NOMO-1 treated with DMSO at 0.1 percent for 48 hours (cell line): ENCODE results near the gene SPRR1A.
A peak's percentile ranks its signal among the peaks of the same experiment; 100 is the strongest.
"Not testable (repeated sequence)": the region's sequence is repeated elsewhere in the genome, so short reads cannot be mapped to it uniquely, and the experiment has no call there.

Source experiments
- DNase-seq: peaks from one replicate; lab custom pipeline; 2025; ENCODE audit not compliant: unreplicated experiment; lab: John Stamatoyannopoulos, UW

Gene SPRR1A

DNA sequence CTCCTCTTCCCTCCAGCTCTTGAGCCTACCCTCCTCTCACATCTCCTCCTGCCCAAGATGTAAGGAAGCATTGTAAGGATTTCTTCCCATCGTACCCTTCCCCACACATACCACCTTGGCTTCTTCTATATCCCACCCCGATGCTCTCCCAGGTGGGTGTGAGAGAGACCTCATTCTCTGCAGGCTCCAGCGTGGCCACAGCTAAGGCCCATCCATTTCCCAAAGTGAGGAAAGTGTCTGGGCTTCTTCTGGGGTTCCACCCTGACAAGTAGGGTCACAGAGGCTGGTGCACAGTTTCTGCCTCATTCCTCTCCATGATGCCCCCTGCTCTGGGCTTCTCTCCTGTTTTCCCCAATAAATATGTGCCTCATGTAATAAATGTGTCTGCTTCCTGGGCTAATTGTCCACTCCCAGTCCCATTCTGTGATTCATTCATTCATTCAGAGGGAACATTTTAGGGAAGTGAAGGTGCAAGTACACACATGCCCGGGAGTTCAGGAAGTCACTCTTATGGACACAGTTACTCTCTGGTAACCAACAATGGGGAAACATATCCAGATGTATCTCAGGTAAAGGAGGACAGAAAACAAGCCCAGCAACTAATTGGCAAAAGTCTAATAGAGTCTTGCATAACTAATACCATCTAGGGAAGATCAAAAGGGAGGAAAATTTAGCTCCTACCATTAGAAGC lies 11.5 kb upstream of the SPRR1A start:
- DNase-seq = no peak

DNA sequence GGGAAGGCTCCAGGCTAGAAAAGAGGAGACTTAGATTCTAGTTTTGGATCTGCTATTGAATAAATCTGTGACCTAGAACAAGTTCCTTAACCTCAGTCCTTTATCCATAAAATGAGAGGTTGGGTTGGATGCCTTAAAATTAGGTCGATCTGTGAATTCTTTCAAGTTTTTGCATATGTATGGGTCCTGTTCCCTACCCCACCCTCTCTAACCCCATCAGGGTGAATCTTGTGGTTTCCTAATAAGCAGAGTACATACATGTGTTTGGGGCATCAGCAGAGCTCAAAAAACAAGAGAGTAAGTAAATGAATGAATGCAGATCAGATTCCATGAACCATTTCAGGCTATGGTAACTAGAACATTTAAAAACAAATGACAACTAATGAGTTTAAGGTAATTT lies 7.2 kb upstream of the SPRR1A start:
- DNase-seq = no peak

DNA sequence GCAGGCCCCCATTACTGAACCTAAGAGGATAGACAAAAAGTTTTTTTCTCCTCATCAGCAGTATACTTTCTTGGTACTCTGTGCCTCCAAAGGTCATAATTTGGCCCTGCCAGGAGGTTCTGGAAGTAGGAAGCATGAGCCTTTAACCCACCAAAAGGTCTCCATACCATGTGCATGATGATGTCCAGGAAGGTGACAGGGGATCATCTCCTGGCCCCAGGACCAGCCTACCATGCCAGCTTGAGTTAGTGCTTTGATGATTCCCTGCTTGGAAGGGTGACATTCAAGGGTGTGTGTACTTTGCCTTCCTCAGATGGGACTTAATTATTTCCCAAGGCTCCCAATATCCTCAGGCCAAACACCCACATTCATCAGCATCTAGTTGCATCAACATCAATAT lies 6.3 kb upstream of the SPRR1A start:
- no peak for DNase-seq

DNA sequence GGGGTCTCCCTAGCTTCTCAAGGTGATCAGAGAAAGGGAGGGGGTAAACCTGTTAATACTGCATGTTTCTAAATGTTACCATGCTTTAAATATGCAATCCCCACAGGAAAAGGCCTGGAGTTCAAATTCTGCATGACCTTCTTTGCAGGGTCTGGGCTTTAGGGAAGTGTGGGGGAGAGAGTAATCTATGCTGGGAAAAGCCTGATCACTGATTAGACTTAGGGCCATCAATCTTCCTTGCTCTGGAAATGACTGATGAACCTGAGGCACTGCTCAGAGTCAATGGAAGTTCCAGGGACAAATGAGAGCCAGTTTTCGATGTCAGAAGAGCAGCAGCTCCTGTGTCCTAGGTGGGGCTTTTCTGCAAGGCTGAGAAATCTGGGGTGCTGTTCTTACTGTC lies 3.2 kb upstream of the SPRR1A start:
- DNase-seq = no peak

DNA sequence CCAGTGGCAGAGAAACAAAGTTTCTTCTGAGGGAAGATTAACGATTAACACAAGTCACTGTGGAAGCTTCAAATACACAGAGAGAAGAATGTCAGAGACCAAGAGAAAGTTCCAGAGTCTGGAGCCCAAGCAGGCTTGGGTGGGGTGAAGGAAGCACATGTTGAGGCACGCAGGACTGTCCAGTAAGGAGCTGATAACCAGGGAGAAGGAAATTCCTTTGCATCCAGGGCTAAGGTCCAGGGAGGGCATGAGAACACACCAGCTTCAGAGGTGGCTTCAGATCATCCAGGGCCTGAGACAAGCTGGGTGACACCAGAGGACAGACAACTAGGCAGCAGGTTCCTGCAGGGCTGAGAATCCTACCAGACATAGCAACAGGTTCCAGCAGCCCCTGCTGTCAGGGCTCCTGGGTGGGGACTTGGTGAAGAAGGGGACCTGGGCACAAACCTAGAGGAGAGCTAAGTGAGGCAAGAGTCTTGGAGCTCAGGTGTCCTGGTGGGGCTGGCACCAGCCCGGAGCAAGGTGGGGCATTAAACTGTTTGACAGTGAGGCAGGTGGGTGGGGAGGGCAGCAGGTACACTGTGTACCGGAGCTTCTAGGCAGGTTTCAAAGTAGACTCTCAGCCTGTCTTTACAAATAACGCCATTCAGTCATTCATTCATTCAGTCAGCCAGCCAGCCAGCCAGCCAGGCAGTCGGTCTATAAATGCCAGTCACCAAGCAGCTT lies 2.6 kb upstream of the SPRR1A start:
- no peak for DNase-seq

DNA sequence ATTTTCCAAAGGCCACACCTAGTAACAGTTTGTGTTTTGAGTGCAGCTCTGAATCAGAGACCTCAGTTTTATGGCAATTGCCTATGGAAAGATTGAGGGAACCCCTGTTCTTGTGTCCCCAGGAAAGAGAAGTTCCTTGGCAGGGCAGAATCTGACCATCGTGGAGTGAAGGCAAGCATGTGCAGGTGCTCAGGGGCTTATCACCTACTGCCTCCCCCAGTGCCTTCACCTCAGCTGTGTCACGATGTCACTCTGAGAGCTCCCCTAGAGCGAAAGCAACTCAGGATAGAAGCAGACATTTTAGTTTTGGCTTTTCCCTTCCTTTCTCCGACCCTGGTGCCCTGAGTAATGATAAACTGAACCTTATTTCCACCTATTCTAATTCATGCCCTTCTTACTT lies 1.8 kb upstream of the SPRR1A start:
- DNase-seq = no peak

DNA sequence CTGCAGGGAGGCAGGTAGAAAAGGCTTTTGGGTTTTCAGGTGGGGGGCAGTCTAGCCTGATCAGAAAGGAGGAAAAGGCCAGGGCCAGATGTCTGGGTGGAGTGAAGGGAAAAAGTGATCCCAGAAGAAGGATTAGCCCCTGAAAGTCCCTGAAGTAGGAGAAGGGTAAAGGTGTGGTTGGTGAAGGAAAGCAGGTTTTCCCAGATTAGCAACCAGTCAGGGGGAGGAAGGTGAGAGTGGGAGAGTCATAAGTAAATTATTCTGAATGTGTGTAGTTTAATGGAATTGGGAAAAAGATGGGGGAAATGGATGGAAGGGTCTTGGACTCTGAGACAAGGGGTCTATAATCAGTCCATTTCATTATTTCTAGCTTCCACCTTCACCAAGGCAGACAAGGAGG lies 647 bp upstream of the SPRR1A start:
- no peak for DNase-seq

DNA sequence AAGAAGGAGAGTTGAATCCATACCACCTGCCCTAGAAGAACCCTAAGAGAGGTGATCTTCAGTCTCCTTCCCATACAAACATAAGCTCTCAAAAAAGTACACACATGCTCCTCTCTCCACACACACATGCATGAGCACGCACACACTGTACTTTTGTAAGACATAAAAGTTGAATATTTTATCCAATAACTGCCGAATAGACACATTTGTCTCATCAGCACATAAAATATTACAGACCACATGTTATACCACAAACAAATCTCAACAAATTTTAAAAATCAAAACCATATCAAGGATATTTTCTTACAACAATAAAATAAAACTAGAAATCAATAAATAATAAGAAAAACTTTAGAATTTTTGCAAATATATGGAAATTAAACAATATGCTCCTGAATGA lies 2.7 kb downstream of the SPRR1A start:
- no peak for DNase-seq

DNA sequence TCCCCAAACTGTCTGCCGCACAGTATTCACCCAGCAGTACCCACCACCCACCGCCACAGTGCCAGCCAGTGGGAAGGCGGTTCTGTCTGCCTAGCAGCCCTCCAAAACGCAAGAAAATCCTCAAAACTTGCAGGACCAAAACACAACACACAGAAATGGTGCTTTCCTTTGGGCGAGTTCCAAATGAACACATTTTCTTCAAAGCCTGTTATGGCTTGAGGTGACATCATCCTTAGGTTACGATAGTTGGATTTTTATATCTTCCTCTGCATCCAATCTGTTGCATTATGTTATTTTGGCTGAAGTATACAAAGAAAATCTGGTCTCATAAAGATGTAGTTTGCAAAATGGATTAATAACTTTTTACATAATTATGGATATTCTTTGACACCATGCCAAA lies 9.3 kb downstream of the SPRR1A start:
- no peak for DNase-seq

DNA sequence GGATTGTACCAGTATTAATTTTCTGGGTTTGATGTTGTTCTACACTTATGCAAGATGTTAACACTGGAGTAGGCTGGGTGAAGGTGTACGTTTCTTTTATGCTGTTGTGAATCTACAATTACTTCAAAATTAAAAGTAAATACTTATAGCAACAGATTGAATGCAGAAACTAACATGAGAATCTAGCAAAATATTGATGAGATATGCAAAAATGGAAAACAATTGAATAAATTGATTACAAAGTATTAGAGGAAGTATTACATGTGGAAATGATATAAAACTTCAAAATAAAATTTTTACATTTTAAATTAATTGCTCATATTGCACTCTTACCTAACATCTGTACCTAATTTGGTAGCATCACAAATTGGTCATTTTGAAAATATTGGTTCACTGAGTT lies 12.0 kb downstream of the SPRR1A start:
- no peak for DNase-seq

DNA sequence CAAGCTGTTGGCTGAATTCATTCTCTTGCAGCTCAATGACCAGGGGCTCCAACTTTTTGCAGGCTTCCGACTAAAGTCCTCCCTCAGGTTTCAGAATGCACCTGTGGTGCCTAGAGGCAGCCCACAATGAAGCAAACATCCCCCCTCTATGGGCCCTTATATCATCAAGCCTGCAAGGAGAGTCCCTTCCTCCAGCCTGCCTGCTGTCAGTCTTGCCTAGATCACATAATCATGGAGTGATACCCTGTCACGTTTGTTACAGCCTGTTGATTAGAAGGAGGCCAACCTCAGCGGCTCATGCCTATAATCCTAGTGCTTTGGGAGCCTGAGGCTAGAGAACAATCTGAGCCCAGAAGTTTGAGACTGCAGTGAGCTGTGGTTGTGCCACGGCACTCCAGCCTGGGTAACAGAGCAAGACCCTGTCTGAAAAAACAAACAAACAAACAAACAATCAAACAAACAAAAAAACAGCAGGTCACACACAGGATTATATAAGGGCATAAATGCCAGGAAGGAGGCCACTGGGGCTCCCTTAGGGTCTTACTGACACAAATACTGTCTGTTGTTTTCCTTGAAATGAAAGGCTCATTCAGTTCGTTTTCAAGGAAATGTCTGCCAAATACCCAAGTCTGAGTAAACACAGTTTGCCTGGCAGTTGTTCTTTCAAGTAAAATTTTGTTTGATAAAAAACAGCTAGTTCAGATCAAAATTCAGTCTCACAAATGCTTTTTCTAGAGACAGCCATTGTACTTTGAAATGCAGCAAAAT lies 12.9 kb downstream of the SPRR1A start:
- DNase-seq = no peak

DNA sequence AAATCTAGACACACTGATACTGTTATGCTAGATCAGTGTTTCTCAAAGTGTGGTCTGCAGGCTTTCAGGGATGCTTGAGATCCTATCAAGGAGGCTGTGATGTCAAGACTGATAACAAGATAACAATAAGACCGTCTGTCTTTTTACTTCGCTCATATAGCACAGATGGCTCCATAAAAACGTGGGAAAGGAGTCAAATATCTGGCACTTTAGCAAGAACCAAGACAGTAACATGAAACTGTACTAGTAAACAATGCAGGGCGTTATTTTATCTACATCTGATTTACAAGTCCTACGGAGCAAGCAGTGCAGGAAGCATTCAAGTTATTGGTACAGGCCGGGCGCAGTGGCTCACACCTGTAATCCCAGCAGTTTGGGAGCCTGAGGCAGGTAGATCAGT lies 14.0 kb downstream of the SPRR1A start:
- no peak for DNase-seq

DNA sequence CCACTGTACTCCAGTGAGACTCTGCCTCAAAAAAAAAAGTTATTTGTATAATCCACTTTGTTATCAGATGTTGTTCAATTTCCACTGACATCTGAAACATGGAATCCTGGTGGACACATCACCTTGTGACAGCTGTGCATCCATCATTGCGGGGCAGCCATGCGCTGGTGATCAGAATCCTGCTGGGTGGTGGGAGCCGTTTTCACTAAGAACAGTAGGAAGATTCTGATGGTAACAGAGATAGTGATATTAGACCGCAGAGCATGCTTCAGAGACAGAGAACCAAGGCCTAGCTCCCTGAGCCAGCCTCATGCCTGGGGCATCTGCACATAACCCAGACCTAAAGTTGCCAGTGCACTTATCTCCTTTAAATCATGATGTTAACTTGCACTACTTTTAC lies 14.6 kb downstream of the SPRR1A start:
- DNase-seq = no peak

DNA sequence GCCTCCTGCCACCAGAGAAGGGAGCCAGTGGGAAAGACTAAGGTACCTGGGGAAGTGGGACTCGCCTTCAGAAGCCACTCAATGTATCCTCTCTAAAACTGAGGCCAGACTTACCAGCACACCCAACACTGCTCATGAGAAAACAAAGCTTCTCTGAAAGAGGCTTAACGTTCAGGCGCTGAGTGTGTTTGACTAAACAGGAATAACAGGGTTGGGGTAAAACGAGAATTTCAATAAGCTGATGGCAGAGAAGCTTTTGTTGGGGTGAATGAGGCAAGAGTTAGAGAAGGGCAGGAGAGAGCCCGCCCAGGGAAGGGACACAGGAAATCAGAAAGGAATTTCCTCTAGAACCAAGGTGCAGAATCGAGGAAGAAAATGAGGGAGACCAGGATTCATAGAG lies 15.9 kb downstream of the SPRR1A start:
- DNase-seq = no peak

DNA sequence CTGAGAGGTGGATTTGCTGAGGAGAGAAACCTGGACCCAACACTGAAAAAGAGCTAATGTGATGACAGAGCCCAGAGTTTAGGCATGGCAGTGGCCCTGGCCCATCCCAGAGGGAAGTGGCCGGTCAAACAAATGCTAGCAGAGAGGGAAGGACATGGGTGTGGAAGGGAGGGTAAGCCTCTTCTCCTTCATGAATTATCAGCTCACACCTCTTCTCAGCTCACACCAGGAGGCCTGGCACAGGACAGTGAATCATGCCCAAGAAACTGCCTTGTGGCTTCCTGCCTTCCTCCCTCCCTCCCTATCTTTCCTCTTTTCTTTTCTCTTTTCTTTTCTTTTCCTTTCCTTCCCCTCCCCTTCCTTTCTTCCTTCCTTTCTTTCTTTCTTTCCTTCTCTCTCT lies 16.4 kb downstream of the SPRR1A start:
- DNase-seq = no peak

DNA sequence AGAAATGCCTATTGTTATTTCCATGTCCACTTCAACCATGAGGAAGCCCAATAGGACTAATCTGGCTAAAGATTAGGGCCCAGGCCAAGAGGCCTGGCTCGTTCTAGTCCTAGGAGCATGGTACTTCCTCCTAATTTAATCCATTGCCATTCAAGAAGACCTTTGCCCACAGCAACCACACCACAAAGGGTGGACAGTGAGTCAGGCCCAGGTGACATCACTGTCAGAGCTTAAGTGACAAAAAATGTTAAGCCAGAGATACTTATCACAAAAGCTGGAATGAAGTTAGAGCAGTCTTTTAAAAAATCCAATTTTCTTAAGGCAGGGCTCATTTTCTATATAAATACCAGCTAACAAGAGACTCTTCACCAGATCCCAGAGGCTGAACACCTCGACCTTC lies 17.5 kb downstream of the SPRR1A start, which contains the start of gene SPRR3:
SPRR3 (plus strand) TSS at position 368 of the 400 bp plus-strand sequence. CDS start 1,272 bp downstream, outside the sequence.
- DNase-seq = no peak

DNA sequence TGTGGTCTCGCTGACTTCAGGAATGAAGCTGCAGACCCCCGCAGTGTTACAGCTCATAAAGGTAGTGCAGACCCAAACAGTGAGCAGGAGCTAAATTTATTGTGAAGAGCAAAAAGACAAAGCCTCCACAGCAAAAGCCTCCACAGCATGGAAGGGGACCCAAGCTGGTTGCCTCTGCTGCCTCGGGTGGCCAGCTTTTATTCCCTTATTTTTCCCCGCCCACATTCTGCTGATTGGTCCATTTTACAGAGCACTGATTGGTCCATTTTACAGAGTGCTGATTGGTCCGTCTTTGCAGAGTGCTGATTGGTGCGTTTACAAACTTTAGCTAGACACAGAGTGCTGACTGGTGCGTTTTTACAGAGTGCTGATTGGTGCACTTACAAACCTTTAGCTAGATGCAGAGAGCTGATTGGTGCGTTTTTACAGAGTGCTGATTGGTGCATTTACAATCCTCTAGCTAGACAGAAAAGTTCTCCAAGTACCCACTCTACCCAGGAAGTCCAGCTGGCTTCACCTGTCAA lies 27.4 kb downstream of the SPRR1A start:
- DNase-seq = not testable (repeated sequence)

DNA sequence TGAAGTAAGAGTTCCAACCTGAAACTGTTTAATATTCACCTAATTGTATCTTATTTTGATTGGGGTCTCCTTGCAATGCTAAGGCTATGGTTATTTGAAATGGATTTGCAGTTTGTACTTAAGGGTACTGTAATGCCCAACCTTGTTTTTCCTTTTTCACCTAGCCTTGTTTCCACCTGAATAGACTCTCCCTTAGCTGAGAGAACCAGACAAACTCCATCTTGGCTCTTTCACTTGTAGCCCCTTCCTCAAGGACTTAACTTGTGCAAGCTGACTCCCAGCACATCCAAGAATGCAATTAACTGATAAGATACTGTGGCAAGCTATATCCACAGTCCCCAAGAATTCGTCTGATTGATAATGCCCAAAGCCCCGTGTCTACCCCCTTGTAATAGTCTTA lies 37.9 kb downstream of the SPRR1A start:
- DNase-seq = not testable (repeated sequence)

DNA sequence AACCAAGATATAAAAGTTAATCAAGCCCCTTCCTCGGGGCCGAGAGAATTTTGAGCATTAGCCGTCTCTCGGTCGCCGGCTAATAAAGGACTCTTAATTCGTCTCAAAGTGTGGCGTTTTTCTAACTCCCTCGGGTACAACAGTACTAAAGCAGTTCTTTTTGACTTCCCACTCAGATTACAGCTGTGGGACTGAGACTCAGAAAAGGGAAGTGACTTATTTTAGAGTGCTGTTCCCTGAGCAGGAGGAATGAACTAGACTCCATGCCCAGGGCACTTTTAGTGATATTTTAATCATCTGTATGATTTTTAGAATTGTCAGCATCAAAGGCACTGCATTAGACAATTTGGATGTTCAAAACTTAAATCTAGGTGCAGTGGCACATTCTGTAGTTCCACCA lies 38.5 kb downstream of the SPRR1A start:
- peak; percentile 61 for DNase-seq

DNA sequence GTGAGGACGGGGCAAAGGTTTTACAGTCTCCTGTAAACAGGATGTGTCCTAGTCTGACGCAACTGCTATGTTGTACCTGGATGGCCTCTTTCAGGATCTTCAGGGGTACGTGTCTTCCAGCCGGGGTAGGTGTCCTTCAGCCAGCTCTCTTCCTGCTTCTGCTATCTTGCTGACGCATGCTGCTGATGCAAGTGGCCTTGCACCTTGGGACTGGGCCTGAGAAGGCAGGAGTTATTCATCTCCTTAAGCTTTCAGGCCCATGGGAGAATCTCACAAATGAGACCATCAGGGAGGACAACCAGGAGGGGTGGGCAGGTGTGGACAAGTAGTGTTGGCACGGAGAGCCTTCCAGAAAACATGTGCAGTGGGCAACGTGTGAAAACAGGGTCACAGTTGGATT lies 39.2 kb downstream of the SPRR1A start:
- DNase-seq = no peak

DNA sequence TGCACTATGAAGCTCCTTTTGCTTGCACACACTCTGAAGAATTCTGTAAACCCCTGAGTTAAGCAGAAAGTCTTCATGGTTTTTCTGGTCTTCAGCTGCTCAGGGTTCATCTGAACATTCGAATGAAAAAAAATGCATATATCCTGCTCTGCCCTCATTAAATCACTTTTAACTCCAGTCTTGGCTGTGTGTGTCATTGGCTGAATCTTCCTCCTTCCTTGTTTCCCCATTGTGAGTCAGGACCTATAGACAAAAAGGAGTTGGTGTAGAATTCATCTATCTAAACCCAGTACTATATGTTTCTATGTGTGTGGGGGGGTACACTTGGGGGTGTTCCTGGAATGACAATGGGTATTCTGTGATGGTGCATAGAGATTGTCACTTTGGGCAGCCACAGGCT lies 40.5 kb downstream of the SPRR1A start:
- DNase-seq = no peak

DNA sequence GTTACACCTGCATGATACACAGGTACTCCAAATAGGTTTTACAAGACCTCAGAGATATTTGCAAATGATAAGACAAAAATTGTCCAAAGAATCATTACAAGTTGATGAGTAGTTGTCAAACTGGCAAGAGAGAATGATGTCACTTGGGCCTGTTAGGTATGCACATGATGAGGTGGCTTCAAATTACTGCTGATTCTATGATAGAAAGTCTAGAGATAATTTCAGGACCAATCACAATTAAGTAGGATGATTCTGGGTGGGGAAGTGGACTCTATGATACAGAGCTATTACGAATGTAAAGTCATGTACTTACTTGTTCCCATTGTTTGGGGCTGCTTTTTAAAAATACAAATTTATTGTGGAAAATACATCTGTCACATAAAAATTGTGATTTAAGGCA lies 41.9 kb downstream of the SPRR1A start:
- no peak for DNase-seq
